Stomach (tissue), 9 donors: ENCODE measurements around the gene SPINT3. TPM values are rescaled to one million over a fixed set of nuclear protein-coding genes. Genes with fewer than 3 reads are reported as not detected.

Experiments
- DNase-seq, 2 donors: peaks; one replicate each; pipeline versions ENCODE4 v3.0.0 to v3.0.0-alpha.2; 2013 to 2019
- H3K27ac ChIP-seq, 5 donors: fragments of 200-600 bp in 4 of 5; sonication (generic) in 4 of 5; one replicate each; pipeline ENCODE4 v1.5.1; 2013 to 2019; ENCODE audit warnings: mild to moderate bottlenecking in 1 of 5, moderate library complexity in 1 of 5
- H3K27me3 ChIP-seq, 3 donors: fragments of 200-600 bp; sonication (generic); one replicate each; pipeline ENCODE4 v1.5.1; 2017 to 2019; ENCODE audit warnings: mixed run types in 1 of 3
- H3K36me3 ChIP-seq, 4 donors: fragments of 200-600 bp; sonication (generic); 1 replicate in 3 of 4; 2 replicates in 1 of 4; pipeline ENCODE4 v1.5.1; 2016 to 2019
- H3K4me1 ChIP-seq, 4 donors: fragments of 200-600 bp; sonication (generic); one replicate each; pipeline ENCODE4 v1.5.1; 2016 to 2019
- H3K4me3 ChIP-seq, 4 donors: fragments of 200-600 bp; sonication (generic) in 3 of 4; one replicate each; pipeline ENCODE4 v1.5.1; 2016 to 2019; ENCODE audit warnings: mild to moderate bottlenecking in 1 of 4
- H3K9me3 ChIP-seq, 4 donors: fragments of 200-600 bp; sonication (generic); one replicate each; pipeline ENCODE4 v1.5.1; 2016 to 2019
- CTCF ChIP-seq, 7 experiments: fragments of 450-650 bp in 4 of 7; fragments of 200-600 bp in 3 of 7; sonication (generic) in 3 of 7; IDR thresholded peaks; one replicate each; pipeline ENCODE4 v1.5.1; 2016 to 2019; ENCODE audit warnings: antibody characterized with exemption in 7 of 7, control low read depth in 2 of 7, mild to moderate bottlenecking in 1 of 7
- EP300 ChIP-seq: sonication (generic); formaldehyde crosslinking; IDR thresholded peaks from one replicate; pipeline ENCODE4 v1.6.1; 2017; ENCODE audit warnings: antibody characterized with exemption
- POLR2A ChIP-seq, 4 donors: fragments of 450-650 bp; IDR thresholded peaks; one replicate each; pipeline ENCODE4 v1.6.1; 2016; ENCODE audit warnings: antibody characterized with exemption in 4 of 4, control low read depth in 2 of 4, mild to moderate bottlenecking in 1 of 4, moderate library complexity in 1 of 4
- POLR2AphosphoS5 ChIP-seq, 3 donors: sonication (generic); formaldehyde crosslinking; IDR thresholded peaks; one replicate each; pipeline ENCODE4 v1.6.1; 2016; ENCODE audit warnings: antibody characterized with exemption in 3 of 3
- WGBS, 5 donors: extraction: QIAGEN DNeasy Blood & Tissue Kit in 3 of 5; methylation state at CpG; one replicate each; pipeline versions ENCODE4 v1.1.5 to v1.1.7; 2013 to 2018; 5-methylcytosine and 5-hydroxymethylcytosine counted together
- intact Hi-C: fragments of 100-400 bp; cut with DNase I; formaldehyde crosslinking; loops from one replicate; pipeline ENCODE4 v1.15.1; 2023; ENCODE audit warnings: low total_unique reads
- polyA plus RNA-seq, 3 donors: library from polyadenylated mRNA; stranded (reverse); fragments of 200-250 nt; gene quantifications; one replicate each; pipeline ENCODE4 v1.2.3, GENCODE V29; 2013
- total RNA-seq, 5 donors: library from RNA; depleted of rRNA; stranded (reverse); fragments of >200 nt; gene quantifications; one replicate each; pipeline versions ENCODE4 v1.1.0 to v1.2.3, GENCODE V29; 2014 to 2016
- donor health status: healthy with polysubstance abuse.
- donor health status: Bipolar disorder and iron deficiency.
- donor health status: healthy.

The SPINT3 gene
- total and polyA plus RNA-seq, 8 donors, result not detected

- Histone ChIP-seq H3K27me3 (peaks cover 0 to 35% (median 3%) of the 10 kb centered on the region in 3 donors), H3K36me3 (no peaks in the 10 kb centered on the region), H3K4me3 (no peak overlapping the region), H3K4me1 (no peaks in the 10 kb centered on the region), H3K9me3 (no peaks in the 10 kb centered on the region), H3K27ac (no peak overlapping the region)
- no peak for TF ChIP-seq POLR2A (IDR thresholded peaks at IDR 0.05)
- intact Hi-C loops, result no loop called here
- no peak for DNase-seq
- 85 to 96% (median 88%) methylated on average over 1 of the region's 1 CpG for WGBS, 5 donors
Measured at GRCh38 chr20:45495501-45495941, 19.9 kb downstream of the SPINT3 start.

- no peaks in the 10 kb centered on the region for H3K4me1 ChIP-seq
- WGBS, 5 donors, result 36 to 52% (median 42%) methylated on average over 1 of the region's 1 CpG
- H3K27ac ChIP-seq, result no peak overlapping the region
- DNase-seq, result no peak
- intact Hi-C loops, result no loop called here
- H3K27me3 ChIP-seq, result peaks cover 0 to 18% (median 4%) of the 10 kb centered on the region in 3 donors
- H3K36me3 ChIP-seq, result no peaks in the 10 kb centered on the region
- no peak overlapping the region for H3K4me3 ChIP-seq
- H3K9me3 ChIP-seq, result no peaks in the 10 kb centered on the region
- TF ChIP-seq POLR2A (IDR thresholded peaks at IDR 0.05) (no peak), CTCF (IDR thresholded peaks at IDR 0.05) (no peak), POLR2AphosphoS5 (IDR thresholded peaks at IDR 0.05) (no peak), EP300 (no peak)
Measured at GRCh38 chr20:45489083-45489531, 26.3 kb downstream of the SPINT3 start.

- H3K4me1 ChIP-seq, result no peaks in the 10 kb centered on the region
- H3K4me3 ChIP-seq, result no peak overlapping the region
- no peak overlapping the region for H3K27ac ChIP-seq
- WGBS, 5 donors, result 14 to 35% (median 26%) methylated on average over 12 to 20 of the region's 20 CpGs
- intact Hi-C loops, result no loop called here
- peaks cover 0 to 23% (median 4%) of the 10 kb centered on the region in 3 donors for H3K27me3 ChIP-seq
- peak in 1 of 2 donors; percentile 14 for DNase-seq
- no peaks in the 10 kb centered on the region for H3K9me3 ChIP-seq
- no peaks in the 10 kb centered on the region for H3K36me3 ChIP-seq
- TF ChIP-seq POLR2AphosphoS5 (IDR thresholded peaks at IDR 0.05) (no peak), CTCF (IDR thresholded peaks at IDR 0.05) (peak in 1 of 7 experiments; percentile 15)
Measured at GRCh38 chr20:45487231-45487635, 28.2 kb downstream of the SPINT3 start.

- Histone ChIP-seq H3K36me3 (no peaks in the 10 kb centered on the region), H3K4me3 (no peak overlapping the region), H3K27me3 (peaks cover 0 to 33% (median 4%) of the 10 kb centered on the region in 3 donors), H3K9me3 (no peaks in the 10 kb centered on the region), H3K4me1 (no peaks in the 10 kb centered on the region), H3K27ac (no peak overlapping the region)
- TF ChIP-seq POLR2AphosphoS5 (IDR thresholded peaks at IDR 0.05), result no peak
- no peak for TF ChIP-seq POLR2A (IDR thresholded peaks at IDR 0.05)
- no peak for TF ChIP-seq CTCF (IDR thresholded peaks at IDR 0.05)
- no peak for TF ChIP-seq EP300
- WGBS, 5 donors, result 49 to 67% (median 58%) methylated on average over 4 of the region's 4 CpGs
- DNase-seq, result no peak
- intact Hi-C loops, result no loop called here
Measured at GRCh38 chr20:45485388-45485787, 30.0 kb downstream of the SPINT3 start.

- intact Hi-C loops, result no loop called here
- H3K9me3 ChIP-seq, result no peaks in the 10 kb centered on the region
- no peaks in the 10 kb centered on the region for H3K36me3 ChIP-seq
- H3K4me1 ChIP-seq, result no peaks in the 10 kb centered on the region
- H3K27ac ChIP-seq, result no peak overlapping the region
- TF ChIP-seq EP300 (no peak), POLR2AphosphoS5 (IDR thresholded peaks at IDR 0.05) (no peak), CTCF (IDR thresholded peaks at IDR 0.05) (no peak), POLR2A (IDR thresholded peaks at IDR 0.05) (no peak)
- WGBS, 5 donors, result 37 to 47% (median 40%) methylated on average over 6 of the region's 6 CpGs
- peaks cover 0 to 40% (median 4%) of the 10 kb centered on the region in 3 donors for H3K27me3 ChIP-seq
- no peak for DNase-seq
- H3K4me3 ChIP-seq, result no peak overlapping the region
Measured at GRCh38 chr20:45484676-45485075, 30.7 kb downstream of the SPINT3 start.
